ENCODE measurements around the gene HTR3D. TPM values are rescaled to one million over a fixed set of nuclear protein-coding genes. Genes with fewer than 3 reads are reported as not detected.
"Not testable (repeated sequence)": the region's sequence is repeated elsewhere in the genome, so short reads cannot be mapped to it uniquely, and the experiment has no call there.

The HTR3D gene
- total RNA-seq, 1 donor from 2014 or later, result not detected

DNA sequence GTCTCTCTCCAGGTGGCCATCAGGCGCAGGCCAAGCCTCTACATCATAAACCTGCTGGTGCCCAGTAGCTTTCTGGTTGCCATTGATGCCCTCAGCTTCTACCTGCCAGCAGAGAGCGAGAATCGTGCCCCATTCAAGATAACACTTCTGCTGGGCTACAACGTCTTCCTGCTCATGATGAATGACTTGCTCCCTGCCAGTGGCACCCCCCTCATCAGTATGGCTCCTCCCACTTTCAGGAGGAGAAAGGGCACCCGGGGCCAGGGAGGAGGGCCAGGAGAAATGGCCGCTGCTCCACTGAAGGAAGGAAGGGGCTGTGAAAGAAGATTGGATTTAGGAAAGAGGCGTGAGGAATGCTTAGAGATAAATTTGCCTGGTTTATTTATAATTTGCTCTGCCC lies 27.9 kb downstream of the HTR3D start:
- intact Hi-C loops (cut with micrococcal nuclease), result no loop called here
- peaks cover 5% of the 10 kb centered on the region for H3K27me3 Mint-ChIP-seq (ENCODE audit: insufficient read depth)
- DNase-seq (ENCODE audit: low spot score), result no peak
- H3K9me3 Mint-ChIP-seq, result no peaks in the 10 kb centered on the region
- H3K27ac Mint-ChIP-seq, result no peak overlapping the region
- H3K4me3 Mint-ChIP-seq, result no peak overlapping the region
- H3K4me1 Mint-ChIP-seq (ENCODE audit: low read depth), result no peaks in the 10 kb centered on the region
- H3K36me3 Mint-ChIP-seq (ENCODE audit: low read depth), result no peaks in the 10 kb centered on the region

DNA sequence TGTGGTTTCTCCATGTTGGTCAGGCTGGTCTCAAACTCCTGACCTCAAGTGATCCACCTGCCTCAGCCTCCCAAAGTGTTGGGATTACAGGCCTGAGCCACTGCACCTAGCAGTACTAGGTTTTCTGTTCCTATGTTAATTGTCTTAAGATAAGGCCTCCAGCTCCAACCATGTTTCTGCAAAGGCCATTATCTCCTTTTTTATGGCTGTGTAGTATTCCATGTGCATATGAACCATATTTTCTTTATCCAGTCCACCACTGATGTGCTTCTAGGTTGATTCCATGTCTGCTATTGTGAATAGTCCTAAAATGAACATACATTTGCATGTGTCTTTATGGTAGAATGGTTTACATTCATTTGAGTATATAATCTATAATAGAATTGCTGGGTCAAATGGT lies 31.1 kb downstream of the HTR3D start:
- Mint-ChIP-seq H3K27me3 (ENCODE audit: insufficient read depth) (peaks cover 5% of the 10 kb centered on the region), H3K9me3 (no peaks in the 10 kb centered on the region), H3K4me3 (no peak overlapping the region), H3K4me1 (ENCODE audit: low read depth) (no peaks in the 10 kb centered on the region), H3K27ac (no peak overlapping the region), H3K36me3 (ENCODE audit: low read depth) (no peaks in the 10 kb centered on the region)
- intact Hi-C loops (cut with micrococcal nuclease), result no loop called here
- no peak for DNase-seq (ENCODE audit: low spot score)

DNA sequence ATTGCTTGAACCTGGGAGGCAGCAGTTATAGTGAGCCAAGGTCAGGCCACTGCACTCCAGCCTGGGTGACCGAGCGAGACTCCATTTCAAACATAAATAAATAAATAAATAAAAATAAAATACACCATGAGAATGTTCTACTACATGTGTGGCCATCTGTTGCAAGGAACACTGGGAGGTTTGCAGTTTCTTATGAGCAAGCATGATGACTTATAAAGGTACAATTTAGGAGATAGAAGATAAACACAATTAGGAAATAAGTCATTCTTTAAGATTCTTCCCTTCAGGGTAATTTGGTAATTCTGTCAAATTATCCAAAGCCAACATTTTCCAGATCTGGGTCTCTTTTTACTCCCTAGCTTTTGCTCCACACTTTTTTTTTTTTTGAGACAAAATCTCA lies 34.7 kb downstream of the HTR3D start:
- DNase-seq (ENCODE audit: low spot score), result no peak
- Mint-ChIP-seq H3K9me3 (peaks cover 6% of the 10 kb centered on the region), H3K27me3 (ENCODE audit: insufficient read depth) (peaks cover 6% of the 10 kb centered on the region), H3K4me3 (no peak overlapping the region), H3K36me3 (ENCODE audit: low read depth) (no peaks in the 10 kb centered on the region), H3K4me1 (ENCODE audit: low read depth) (no peaks in the 10 kb centered on the region), H3K27ac (no peak overlapping the region)
- intact Hi-C loops (cut with micrococcal nuclease), result no loop called here

DNA sequence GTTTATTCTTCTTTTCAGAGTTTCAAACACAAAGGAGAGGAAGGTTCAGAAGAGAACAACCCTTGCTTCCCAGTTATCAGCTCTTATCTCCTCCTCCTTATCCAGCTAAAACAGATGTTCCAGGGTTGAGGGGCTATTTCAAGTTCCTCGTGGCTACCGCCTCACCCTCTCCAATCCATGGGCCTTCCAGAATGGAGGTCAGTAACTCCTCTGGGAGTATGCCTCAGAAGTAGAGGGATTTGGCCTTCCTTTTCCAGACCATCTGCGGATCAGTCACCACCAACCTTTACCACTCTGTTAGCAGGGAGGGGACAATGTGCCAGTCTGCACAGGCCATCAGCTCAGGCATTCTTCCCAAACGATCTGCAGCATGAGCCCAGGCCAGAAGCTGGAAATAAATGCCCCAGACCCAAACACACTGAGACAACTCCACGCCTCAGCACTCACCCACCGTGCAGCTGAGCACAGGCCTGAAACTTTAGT lies 36.1 kb downstream of the HTR3D start:
- no peaks in the 10 kb centered on the region for H3K4me1 Mint-ChIP-seq (ENCODE audit: low read depth)
- H3K27ac Mint-ChIP-seq, result no peak overlapping the region
- no peaks in the 10 kb centered on the region for H3K36me3 Mint-ChIP-seq (ENCODE audit: low read depth)
- H3K27me3 Mint-ChIP-seq (ENCODE audit: insufficient read depth), result peaks cover 10% of the 10 kb centered on the region
- H3K4me3 Mint-ChIP-seq, result no peak overlapping the region
- peaks cover 6% of the 10 kb centered on the region for H3K9me3 Mint-ChIP-seq
- intact Hi-C loops (cut with micrococcal nuclease), result no loop called here
- DNase-seq (ENCODE audit: low spot score), result no peak

DNA sequence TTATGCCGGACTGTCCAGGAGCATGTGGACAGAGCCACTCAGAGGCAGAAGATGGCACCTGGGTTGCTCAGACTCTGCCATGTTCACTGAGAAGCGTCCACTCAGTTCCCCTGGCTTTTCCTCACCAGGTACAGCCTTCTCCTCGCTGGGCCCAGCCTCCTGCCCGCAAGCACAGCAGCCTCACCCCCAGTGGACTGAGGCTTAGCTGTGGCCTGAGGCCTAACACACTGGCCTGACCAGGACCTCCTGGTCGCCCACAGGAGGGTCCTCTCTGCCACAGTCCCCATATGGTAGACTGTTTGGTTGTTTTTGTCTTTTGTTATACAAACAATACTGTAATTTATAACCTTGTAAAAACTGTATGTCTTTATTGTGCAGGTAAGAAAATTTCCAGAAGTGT lies 36.8 kb downstream of the HTR3D start:
- intact Hi-C loops (cut with micrococcal nuclease), result no loop called here
- H3K27me3 Mint-ChIP-seq (ENCODE audit: insufficient read depth), result peaks cover 10% of the 10 kb centered on the region
- no peaks in the 10 kb centered on the region for H3K36me3 Mint-ChIP-seq (ENCODE audit: low read depth)
- H3K4me1 Mint-ChIP-seq (ENCODE audit: low read depth), result no peaks in the 10 kb centered on the region
- H3K27ac Mint-ChIP-seq, result no peak overlapping the region
- DNase-seq (ENCODE audit: low spot score), result no peak
- H3K9me3 Mint-ChIP-seq, result peaks cover 6% of the 10 kb centered on the region
- H3K4me3 Mint-ChIP-seq, result no peak overlapping the region

DNA sequence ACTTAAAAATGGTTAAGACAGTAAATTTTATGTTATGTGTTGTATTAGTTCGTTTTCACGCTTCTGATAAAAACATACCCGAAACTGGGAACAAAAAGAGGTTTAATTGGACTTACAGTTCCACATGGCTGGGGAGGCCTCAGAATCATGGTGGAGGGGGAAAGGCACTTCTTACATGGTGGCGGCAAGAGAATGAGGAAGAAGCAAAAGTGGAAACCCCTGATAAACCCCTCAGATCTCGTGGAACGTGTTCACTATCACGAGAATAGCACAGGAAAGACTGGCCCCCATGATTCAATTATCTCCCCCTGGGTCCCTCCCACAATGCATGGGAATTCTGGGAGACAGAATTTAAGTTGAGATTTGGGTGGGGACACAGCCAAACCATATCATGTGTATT lies 39.6 kb downstream of the HTR3D start:
- intact Hi-C loops (cut with micrococcal nuclease); H3K4me3 Mint-ChIP-seq; H3K9me3 Mint-ChIP-seq; DNase-seq (ENCODE audit: low spot score); H3K36me3 Mint-ChIP-seq (ENCODE audit: low read depth); H3K4me1 Mint-ChIP-seq (ENCODE audit: low read depth); H3K27ac Mint-ChIP-seq: not testable (repeated sequence)
- peaks cover 12% of the 10 kb centered on the region for H3K27me3 Mint-ChIP-seq (ENCODE audit: insufficient read depth)

DNA sequence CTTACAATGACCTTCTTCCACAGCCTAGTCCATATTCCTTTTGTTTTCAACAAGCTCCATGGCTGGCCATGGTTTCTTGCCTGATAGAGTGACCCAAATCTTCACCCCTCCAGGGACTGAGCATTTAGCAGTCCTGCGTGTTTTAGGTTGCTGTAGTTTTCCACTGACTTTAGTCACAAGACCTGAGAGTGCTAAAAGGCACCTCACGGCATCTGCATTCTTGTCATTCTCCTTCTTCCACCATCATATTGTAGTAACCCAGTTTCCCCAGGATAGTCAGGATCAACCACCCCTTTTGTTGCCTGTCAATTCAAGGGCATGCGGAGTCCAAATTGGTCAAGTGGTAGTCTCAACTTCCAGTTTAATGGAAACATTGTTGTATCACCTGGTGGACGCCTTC lies 42.1 kb downstream of the HTR3D start:
- no peak overlapping the region for H3K4me3 Mint-ChIP-seq
- no peak for DNase-seq (ENCODE audit: low spot score)
- H3K9me3 Mint-ChIP-seq, result peaks cover 6% of the 10 kb centered on the region
- no peaks in the 10 kb centered on the region for H3K36me3 Mint-ChIP-seq (ENCODE audit: low read depth)
- H3K27me3 Mint-ChIP-seq (ENCODE audit: insufficient read depth), result peaks cover 12% of the 10 kb centered on the region
- no peak overlapping the region for H3K27ac Mint-ChIP-seq
- no peaks in the 10 kb centered on the region for H3K4me1 Mint-ChIP-seq (ENCODE audit: low read depth)
- intact Hi-C loops (cut with micrococcal nuclease), result no loop called here

DNA sequence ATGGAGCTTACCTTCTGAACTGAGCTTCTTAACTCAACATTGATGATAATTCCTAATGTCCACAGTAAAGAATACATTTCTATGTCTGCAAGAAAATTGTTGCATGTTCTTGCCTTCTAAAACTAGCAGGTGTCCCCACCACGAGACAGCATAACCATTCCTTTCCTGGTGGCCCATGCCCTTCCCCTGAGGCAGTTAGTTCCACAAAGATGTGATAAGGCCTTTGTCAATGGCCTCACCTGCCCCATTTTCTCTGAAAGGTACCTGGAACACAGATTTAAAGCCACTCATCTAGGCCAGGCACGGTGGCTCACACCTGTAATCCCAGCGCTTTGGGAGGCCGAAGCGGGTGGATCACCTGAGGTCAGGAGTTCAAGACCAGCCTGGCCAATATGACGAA lies 44.4 kb downstream of the HTR3D start:
- H3K27ac Mint-ChIP-seq, result no peak overlapping the region
- peaks cover 10% of the 10 kb centered on the region for H3K27me3 Mint-ChIP-seq (ENCODE audit: insufficient read depth)
- H3K4me3 Mint-ChIP-seq, result no peak overlapping the region
- DNase-seq (ENCODE audit: low spot score), result no peak
- H3K36me3 Mint-ChIP-seq (ENCODE audit: low read depth), result no peaks in the 10 kb centered on the region
- intact Hi-C loops (cut with micrococcal nuclease), result no loop called here
- H3K4me1 Mint-ChIP-seq (ENCODE audit: low read depth), result no peaks in the 10 kb centered on the region
- H3K9me3 Mint-ChIP-seq, result peaks cover 3% of the 10 kb centered on the region

DNA sequence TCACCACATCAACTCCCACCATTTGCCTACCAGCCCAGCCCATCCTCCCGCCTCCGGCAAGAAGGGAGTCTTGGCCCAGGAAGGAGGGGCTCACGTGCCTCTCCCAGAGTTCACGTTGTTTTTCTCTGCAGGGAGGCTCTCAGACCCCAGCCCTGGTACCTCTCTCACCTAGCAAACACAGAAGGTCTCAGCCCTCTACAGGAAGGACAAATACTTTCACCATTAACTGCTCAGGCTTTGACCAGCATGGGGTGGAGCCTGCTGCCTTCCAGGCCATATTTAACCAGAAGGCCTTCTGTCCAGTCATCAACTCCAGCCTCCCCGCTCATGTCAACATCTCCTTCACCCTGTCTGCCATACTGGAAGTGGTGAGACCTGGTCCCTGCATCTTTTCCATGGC lies 46.3 kb downstream of the HTR3D start:
- Mint-ChIP-seq H3K27me3 (ENCODE audit: insufficient read depth) (peaks cover 5% of the 10 kb centered on the region), H3K36me3 (ENCODE audit: low read depth) (no peaks in the 10 kb centered on the region), H3K9me3 (no peaks in the 10 kb centered on the region), H3K4me1 (ENCODE audit: low read depth) (no peaks in the 10 kb centered on the region), H3K27ac (no peak overlapping the region), H3K4me3 (no peak overlapping the region)
- no peak for DNase-seq (ENCODE audit: low spot score)
- intact Hi-C loops (cut with micrococcal nuclease), result no loop called here

DNA sequence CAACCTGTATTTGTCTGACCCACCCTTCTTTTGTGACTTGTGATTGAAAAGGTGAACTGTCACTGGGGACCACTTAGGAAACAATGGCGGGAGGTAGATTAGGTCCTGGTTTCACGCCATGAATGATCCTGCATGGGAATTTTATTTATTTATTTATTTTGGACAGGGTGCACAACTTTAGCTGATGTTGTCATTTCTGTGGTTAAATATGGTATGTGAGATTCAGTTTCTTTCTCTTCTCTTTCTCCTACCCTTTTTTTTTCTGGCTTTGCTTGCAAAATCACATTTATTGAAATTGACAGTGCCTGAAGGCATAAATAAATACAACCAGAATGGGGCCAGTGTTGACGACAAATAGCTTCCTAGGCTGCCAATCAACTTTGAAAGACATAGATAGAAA lies 47.3 kb downstream of the HTR3D start:
- DNase-seq (ENCODE audit: low spot score), result no peak
- H3K36me3 Mint-ChIP-seq (ENCODE audit: low read depth), result no peaks in the 10 kb centered on the region
- no peaks in the 10 kb centered on the region for H3K9me3 Mint-ChIP-seq
- H3K4me1 Mint-ChIP-seq (ENCODE audit: low read depth), result no peaks in the 10 kb centered on the region
- peaks cover 1% of the 10 kb centered on the region for H3K27me3 Mint-ChIP-seq (ENCODE audit: insufficient read depth)
- H3K27ac Mint-ChIP-seq, result no peak overlapping the region
- intact Hi-C loops (cut with micrococcal nuclease), result no loop called here
- H3K4me3 Mint-ChIP-seq, result no peak overlapping the region

DNA sequence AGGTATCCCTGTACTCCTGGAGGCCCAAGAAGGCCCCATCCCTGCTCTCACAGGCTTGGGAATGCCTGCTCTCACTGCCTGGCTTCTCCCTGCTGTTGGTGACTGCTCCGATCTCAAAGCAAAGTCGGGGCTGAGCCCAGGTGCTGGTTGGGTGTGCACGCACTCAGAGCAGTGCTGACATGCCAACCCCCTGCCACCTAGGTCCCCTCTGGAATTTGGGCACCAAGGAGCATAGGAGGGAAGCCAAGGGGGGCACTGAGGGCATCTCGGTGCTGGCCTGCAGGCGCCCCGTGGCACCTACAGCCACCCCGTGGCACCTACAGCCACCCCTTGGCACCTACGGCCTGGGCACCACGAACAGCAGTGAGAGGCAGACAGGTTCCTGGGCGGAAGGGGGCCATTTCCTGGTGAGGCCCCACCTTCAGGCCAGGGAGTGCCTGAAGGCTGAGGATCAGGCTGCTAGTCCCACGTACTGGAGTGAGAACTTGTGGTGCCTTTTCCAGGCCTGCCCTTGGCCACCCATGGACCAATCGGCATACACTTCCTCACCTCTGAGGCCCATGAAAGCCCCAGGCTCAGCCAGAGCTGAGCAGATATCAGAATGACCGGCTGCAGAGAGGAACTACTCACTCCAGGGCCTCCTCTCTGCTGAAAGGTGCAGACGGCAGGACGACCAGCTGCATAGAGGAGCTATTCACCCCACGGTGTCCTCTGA lies 49.7 kb downstream of the HTR3D start:
- intact Hi-C loops (cut with micrococcal nuclease), result no loop called here
- peaks cover 8% of the 10 kb centered on the region for H3K4me1 Mint-ChIP-seq (ENCODE audit: low read depth)
- peaks cover 19% of the 10 kb centered on the region for H3K9me3 Mint-ChIP-seq
- H3K27me3 Mint-ChIP-seq (ENCODE audit: insufficient read depth), result no peaks in the 10 kb centered on the region
- peaks cover 3% of the 10 kb centered on the region for H3K36me3 Mint-ChIP-seq (ENCODE audit: low read depth)
- no peak overlapping the region for H3K27ac Mint-ChIP-seq
- DNase-seq (ENCODE audit: low spot score), result no peak
- no peak overlapping the region for H3K4me3 Mint-ChIP-seq

DNA sequence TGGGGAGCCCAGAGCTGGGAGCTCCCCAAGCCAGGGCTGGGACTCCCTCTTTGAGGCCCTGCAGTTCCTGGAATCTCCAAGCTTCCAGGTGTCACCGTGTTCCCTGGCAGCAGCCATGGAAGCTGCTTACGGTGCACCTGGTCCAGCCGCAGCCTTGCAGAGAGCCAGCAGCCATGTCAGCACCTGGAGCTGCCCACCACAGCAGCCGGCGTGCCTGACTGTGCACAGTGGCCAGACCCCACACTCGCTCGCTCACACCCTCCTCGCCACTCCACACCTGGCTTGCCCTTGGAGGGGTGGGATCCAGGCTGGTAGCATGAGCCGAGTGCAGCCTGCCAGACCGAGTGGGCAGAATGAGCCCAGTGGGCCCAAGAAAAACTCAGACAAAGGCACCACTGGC lies 50.5 kb downstream of the HTR3D start:
- peaks cover 19% of the 10 kb centered on the region for H3K9me3 Mint-ChIP-seq
- peaks cover 3% of the 10 kb centered on the region for H3K36me3 Mint-ChIP-seq (ENCODE audit: low read depth)
- no peaks in the 10 kb centered on the region for H3K27me3 Mint-ChIP-seq (ENCODE audit: insufficient read depth)
- DNase-seq (ENCODE audit: low spot score), result no peak
- H3K4me1 Mint-ChIP-seq (ENCODE audit: low read depth), result peaks cover 8% of the 10 kb centered on the region
- H3K27ac Mint-ChIP-seq, result no peak overlapping the region
- no peak overlapping the region for H3K4me3 Mint-ChIP-seq
- intact Hi-C loops (cut with micrococcal nuclease), result no loop called here

DNA sequence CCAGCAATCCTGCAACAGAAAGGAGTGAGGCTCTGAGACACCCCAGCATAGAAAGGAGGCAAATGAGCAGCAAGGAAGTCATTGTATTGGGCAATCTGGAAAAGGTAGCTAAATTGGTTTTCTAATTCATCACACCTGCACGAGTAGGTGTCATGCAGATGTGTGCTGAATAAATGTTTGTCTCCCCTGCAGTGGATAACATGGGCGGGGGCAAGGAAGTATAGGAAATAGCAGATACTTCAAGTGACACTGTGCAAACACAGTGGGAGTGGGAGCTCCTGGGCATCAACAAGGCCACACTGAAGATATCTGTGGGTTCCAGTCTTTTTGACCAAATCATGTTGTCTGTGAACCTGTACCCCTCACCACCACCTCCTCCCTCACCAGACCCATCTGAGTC lies 50.9 kb downstream of the HTR3D start:
- peaks cover 3% of the 10 kb centered on the region for H3K36me3 Mint-ChIP-seq (ENCODE audit: low read depth)

DNA sequence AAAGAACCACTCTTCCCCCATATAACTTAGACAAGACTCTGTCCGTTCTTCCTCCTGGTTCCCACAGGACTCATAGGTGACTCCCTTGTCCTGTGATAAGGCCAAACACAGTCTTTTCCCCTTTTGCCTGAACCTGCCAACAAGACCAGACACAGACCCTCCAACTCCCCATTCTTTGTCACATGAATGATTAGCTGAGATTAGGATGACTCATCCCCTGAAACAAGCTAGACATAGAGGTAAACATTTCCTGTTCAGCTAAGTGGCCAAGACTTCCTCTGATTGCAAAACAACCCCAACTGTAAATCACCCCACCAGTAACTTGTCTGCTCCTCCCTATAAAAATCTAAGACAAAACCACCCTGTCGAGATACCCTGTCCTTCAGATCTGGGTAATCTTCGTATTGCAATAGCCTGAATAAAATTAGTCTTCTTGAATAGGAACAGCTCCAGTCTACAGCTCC lies 53.9 kb downstream of the HTR3D start:
- DNase-seq (ENCODE audit: low spot score), result no peak
- intact Hi-C loops (cut with micrococcal nuclease), result no loop called here
- peaks cover 19% of the 10 kb centered on the region for H3K9me3 Mint-ChIP-seq
- H3K4me1 Mint-ChIP-seq (ENCODE audit: low read depth), result peaks cover 8% of the 10 kb centered on the region
- H3K4me3 Mint-ChIP-seq, result no peak overlapping the region
- H3K27me3 Mint-ChIP-seq (ENCODE audit: insufficient read depth), result no peaks in the 10 kb centered on the region
- H3K27ac Mint-ChIP-seq, result no peak overlapping the region
- H3K36me3 Mint-ChIP-seq (ENCODE audit: low read depth), result peaks cover 3% of the 10 kb centered on the region

More for the DNA sequence above, 50.9 kb downstream of the HTR3D start:
- Mint-ChIP-seq H3K4me3 (no peak overlapping the region), H3K4me1 (ENCODE audit: low read depth) (peaks cover 8% of the 10 kb centered on the region), H3K27me3 (ENCODE audit: insufficient read depth) (no peaks in the 10 kb centered on the region), H3K27ac (no peak overlapping the region), H3K9me3 (peaks cover 19% of the 10 kb centered on the region)
- DNase-seq (ENCODE audit: low spot score), result no peak
- intact Hi-C loops (cut with micrococcal nuclease), result no loop called here

All from activated T-helper 1 cell treated with anti-CD3 and anti-CD28 coated beads, Interleukin-12 subunit alpha, Interleukin-12 subunit beta, Interleukin-2, Interleukin-4 antibody, amounts not matched to agents 30 ng/mL and 10 ng/mL and 1 ng/mL, durations not matched to agents 14 hours and 24 hours and 36 hours (primary cell).